GM18951 (cell line): ENCODE results near the gene TTC22.

Source experiments
- POLR2A ChIP-seq: IDR thresholded peaks from 4 replicates; pipeline ENCODE4 v1.6.1; 2011; ENCODE audit warnings: mild to moderate bottlenecking; ENCODE audit not compliant: insufficient read length, insufficient read depth; ENCODE audit errors: extremely low read depth
- in situ Hi-C: fragments of 300-500 bp; cut with MboI; formaldehyde crosslinking; loops from one replicate; pipeline ENCODE4 v1.12.0; 2022; ENCODE audit warnings: low sequenced_read_pairs, mixed read lengths, inconsistent platforms; ENCODE audit not compliant: unreplicated experiment

Gene TTC22

GRCh38 chr1:54798769-54799641 is 2.1 kb downstream of the TTC22 start:
- in situ Hi-C loops, result no loop called here
- TF ChIP-seq POLR2A, result no peak

DNA sequence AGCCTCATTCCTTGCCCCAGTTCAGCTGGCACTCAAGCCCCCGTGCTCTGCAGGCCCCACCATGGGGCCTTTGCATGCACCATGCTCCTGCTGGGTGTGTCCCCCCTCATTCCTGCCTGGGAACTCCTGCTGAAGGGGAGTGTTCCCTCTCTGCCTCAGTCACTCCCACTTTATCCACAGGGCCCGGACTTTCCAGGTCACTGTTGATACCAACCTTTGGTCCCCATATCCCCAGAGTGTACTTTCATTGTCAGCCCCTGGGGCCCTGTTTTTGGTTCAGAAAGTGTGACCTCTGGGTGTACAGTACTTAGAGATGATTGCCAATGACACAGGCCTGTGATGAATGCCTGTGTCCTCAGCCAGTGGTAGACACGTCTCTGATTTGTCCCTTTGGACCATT is 2.9 kb downstream of the TTC22 start:
- in situ Hi-C loops, result no loop called here
- TF ChIP-seq POLR2A, result no peak

- in situ Hi-C loops, result no loop called here
Observed at GRCh38 chr1:54796902-54797301, 4.2 kb downstream of the TTC22 start.

DNA sequence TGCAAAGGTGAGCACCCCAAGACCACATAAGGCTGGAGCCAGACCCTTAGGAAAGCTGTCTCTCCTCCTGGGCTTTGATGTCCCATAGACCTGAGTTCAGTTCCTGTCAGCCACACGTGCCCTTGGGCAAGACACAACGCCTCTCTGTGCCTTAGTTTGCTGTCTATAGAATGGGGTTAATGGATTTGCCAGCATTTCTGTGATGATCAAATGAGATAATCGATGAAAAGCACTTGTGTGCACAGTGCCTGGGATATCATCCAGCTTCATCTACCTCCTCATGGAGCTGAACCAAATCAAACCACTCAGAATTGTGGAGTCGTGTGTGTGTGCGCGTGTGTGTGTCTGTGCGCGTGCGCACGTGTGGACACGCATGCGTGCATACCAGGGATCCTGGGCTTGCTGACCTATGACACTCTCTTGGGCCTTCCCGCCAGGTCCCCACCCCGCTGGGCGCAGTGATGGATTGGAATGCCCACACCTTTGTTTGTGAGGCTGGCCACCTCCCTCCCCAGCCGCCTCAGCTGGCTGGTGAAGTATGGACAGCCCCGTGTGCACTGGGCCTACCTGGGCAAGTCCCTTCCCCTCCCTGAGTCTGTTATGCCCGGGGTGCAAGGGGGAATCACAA is 5.2 kb downstream of the TTC22 start:
- no peak for TF ChIP-seq POLR2A
- in situ Hi-C loops, result no loop called here

More at GRCh38 chr1:54796902-54797301, 4.2 kb downstream of the TTC22 start:
- TF ChIP-seq POLR2A, result no peak

DNA sequence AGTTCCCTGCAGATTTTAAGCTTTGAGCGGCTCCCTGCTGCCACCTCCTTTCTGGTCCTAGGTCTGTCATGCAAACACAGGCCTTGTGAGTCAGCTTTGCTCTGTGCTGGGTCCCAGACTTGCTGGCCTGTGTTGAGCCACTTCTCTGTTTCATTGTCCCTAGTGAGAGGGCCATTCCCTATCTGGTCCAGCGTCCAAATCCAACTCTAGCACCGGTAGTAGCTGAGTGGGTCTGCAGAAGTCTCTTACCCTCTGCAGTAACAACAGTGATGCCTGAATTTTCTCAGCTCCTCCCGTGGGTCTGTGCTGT is 5.8 kb downstream of the TTC22 start:
- in situ Hi-C loops, result no loop called here
- TF ChIP-seq POLR2A, result no peak

DNA sequence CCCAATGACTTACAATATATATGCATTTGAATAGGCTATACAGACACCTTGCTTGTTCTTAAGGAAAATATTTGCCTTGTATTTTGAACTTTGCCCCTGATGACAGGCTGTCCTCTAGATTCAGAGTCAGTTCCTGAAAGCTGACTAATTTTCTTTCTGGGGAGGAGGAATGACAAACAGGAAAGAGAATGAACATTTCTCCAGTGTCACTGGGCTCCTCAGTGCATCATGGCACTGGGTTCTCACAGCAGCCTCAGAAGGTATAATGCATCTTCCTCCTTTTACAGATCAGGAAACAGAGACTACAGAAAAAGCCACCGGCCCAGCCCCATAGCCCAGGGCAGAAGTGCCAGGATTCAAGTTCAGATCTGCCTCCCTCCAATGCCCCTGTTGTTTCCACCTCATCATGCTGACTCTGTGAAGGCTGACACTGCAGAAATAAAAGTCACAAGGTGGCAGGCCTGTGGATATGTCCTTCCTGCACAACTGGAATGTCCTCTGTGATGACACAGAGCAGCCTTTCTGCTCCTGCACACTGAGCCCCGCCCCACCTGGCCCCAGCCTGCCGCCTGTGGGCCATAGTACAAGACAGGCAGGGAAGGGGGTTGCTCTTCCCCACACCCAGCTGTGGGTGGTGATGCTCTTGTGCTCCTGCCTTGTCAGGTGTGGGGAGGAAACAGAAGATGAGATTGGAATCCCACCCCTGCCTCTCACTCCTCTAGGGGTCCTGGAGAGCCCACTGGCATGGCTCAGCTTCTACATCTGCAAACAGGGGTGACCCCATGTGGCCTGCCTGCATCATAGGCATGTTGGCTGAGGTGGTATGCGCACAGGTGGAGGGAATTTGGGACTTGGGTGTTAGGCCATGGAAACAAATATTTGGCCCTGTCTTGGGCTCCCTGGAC is 6.4 kb downstream of the TTC22 start:
- TF ChIP-seq POLR2A, result no peak
- in situ Hi-C loops, result no loop called here

DNA sequence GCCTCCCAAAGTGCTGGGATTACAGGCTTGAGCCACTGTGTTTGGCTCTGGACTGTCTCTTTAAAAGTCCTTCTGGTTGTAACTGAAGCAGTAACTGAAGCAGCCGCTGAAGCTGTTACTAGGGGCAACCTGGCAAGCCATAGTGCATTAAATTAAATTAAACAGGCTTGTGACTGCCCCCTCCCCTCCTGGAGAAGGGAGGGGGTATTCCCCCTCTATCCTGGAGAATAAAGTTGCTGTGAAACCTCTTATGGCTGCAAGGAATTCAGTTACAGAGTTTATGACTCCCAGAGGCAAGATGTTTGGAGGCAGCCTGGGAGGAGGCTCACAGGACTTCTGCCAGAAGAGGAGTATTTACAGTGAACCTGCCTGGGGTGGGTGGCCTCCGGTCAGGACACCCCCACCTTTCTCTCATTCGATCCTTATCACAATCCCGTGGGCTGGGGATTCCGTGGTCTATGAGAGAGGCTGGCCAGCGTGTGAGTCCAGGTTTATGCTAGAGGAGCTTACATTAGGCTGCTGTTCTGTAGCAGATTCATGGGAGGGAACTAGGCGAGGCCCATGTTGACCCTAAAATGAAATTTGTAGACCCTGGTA is 8.3 kb downstream of the TTC22 start:
- no peak for TF ChIP-seq POLR2A
- in situ Hi-C loops, result no loop called here

DNA sequence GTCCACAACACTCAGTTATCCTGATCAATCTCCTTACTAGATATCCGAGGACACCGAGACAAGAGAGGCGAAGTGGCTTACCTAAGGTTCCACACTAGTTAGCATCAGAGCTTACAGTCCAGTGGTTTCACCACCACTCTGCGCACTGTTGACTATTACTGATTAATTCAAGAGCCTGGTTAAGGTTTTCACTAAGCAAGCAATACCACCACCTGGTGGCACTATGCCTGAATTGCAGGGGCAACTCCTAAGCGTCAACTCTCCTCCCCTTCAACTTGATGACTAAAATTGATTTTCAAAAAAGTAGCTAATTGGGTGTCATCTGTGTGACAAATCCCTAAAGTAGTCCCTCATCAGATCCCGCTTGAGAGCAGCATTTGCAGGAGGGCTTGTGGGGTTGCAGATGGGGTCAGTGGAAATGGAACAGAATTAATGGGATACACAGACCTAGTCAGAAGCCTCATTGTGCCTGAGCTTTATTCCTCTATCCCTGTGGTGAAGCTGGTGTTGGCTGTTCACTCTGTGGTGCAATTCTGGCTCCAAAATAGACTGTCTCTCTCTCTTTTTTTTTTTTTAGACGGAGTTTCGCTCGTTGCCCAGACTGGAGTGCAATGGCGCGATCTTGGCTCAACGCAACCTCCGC is 9.1 kb downstream of the TTC22 start:
- in situ Hi-C loops, result no loop called here
- no peak for TF ChIP-seq POLR2A

GRCh38 chr1:54788459-54788858 is 12.7 kb downstream of the TTC22 start:
- in situ Hi-C loops, result no loop called here
- no peak for TF ChIP-seq POLR2A

DNA sequence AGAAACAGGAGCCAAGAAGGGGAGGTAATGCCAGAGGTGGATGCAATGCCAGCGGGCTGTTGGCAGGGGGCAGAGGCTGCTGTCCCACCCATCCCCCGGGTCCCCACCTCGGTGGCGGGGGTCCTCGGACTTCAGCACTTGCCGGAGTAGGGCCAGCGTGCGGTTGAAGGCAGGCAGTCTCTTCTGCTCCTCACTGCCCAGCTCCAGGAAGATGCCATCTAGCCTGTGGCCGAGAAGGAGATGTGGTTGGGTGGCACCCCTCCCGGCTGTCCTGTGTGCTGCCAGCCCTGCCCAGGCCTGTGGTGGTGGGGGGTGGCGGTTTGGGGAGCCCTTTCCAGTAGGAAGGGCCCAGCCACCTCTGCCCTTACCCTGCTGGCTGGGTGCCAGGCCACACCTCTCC is 13.5 kb downstream of the TTC22 start:
- in situ Hi-C loops, result no loop called here
- TF ChIP-seq POLR2A, result no peak

DNA sequence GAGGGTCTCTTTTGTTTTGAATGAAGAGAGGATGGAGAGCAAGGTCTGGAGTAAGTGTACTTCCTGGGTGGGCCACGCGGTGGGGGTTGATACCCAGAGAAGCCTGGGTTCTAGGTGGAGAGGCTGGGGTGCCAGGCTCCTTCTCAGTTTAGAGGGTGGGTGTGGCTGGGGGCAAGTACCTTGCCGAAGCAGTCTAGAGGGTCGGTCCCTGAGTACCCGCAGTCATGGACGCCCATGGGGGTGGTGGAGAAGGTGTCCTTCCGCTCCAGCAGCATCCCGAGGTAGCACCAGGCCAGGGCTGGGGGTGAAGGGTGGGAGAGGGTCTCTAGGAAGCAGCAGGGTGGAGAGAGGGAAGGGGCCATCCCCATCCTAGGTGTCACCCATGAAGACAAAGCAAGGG is 14.3 kb downstream of the TTC22 start:
- TF ChIP-seq POLR2A, result no peak
- in situ Hi-C loops, result no loop called here

DNA sequence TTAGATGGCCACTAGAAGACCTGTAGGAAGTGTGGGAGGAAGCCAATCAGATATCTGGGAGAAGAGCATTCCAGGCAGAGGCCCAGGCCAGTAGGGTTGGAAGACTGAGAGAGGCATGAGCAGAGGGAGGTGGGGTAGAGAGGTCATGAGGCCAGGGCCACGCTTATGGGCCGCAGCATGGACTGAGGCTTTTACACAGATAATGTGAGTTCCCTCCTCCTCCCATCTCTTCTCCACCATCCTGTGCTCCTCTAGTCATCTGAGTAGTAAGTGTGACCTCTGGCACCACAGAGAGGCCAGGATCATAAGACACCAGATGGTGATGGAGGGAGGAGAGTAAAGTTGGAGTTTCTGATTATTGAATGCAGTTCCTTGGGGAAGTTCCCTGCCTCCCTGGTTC is 17.1 kb downstream of the TTC22 start:
- no peak for TF ChIP-seq POLR2A

More for the DNA sequence above, 17.1 kb downstream of the TTC22 start:
- in situ Hi-C loops, result no loop called here
